K562 (cell line): ENCODE measurements around the gene KAZN. TPM values are rescaled to one million over a fixed set of nuclear protein-coding genes. Genes with fewer than 3 reads are reported as not detected.
A peak's percentile ranks its signal among the peaks of the same experiment; 100 is the strongest.

Source experiments
- ATAC-seq: fragments of 200-7000 bp; cut with Tn5 transposase; 3 replicates; pipeline ENCODE4 v1.9.1; 2020; ENCODE audit warnings: moderate library complexity
- BruUV-seq: library from RNA; stranded (reverse); fragments of 400-500 nt; replicated peaks from 2 replicates; lab custom pipeline; 2021; lab: Mats Ljungman, UMichigan
- CTCF ChIA-PET: fragments of 300-600 bp; formaldehyde crosslinking; extraction: SDS; loops from one replicate; lab custom pipeline; 2021; ENCODE audit warnings: low intra/inter-chr PET ratio; lab: Yijun Ruan, JAX
- POLR2A ChIA-PET: fragments of 300-600, 350-650 bp; sonication (Branson Sonifier 250); formaldehyde crosslinking; extraction: SDS; loops from one replicate; lab custom pipeline; 2021; ENCODE audit warnings: antibody characterized with exemption, inconsistent platforms; lab: Yijun Ruan, JAX
- DNase-seq, 4 experiments: peaks; one replicate each; pipeline versions ENCODE4 v3.0.0 to v3.0.0-alpha.2; 2011 to 2018; ENCODE audit warnings: low spot score in 3 of 4, mixed read lengths in 3 of 4; ENCODE audit errors: extremely low read depth in 1 of 4
- FAIRE-seq: peaks from 2 replicates; lab custom pipeline; 2011; peaks lifted over from hg19 to GRCh38; lab: Jason Lieb, UNC
- H2AFZ ChIP-seq: 2 replicates; pipeline ENCODE4 v1.6.0; 2011; ENCODE audit warnings: low read depth, low read length, control low read depth, inconsistent platforms
- H3K27ac ChIP-seq: fragments of 200-600 bp; 3 replicates; pipeline ENCODE4 v1.8.0; 2011; ENCODE audit warnings: low read depth, mild to moderate bottlenecking, control low read depth, inconsistent platforms, low read length, moderate library complexity, mixed read lengths; ENCODE audit errors: extremely low read depth
- H3K27me3 ChIP-seq, 2 experiments: fragments of 300-600 bp in 1 of 2; 2 replicates in 1 of 2; 3 replicates in 1 of 2; pipeline versions ENCODE4 v1.6.0 to v1.8.0; 2011; ENCODE audit warnings: inconsistent platforms in 2 of 2, low read length in 2 of 2, mild to moderate bottlenecking in 1 of 2, mixed read lengths in 1 of 2, moderate library complexity in 1 of 2; ENCODE audit not compliant: control insufficient read depth in 2 of 2, insufficient read depth in 2 of 2
- H3K36me3 ChIP-seq: fragments of 300-600 bp; 3 replicates; pipeline ENCODE4 v1.8.0; 2011; ENCODE audit warnings: mild to moderate bottlenecking, low read length, inconsistent platforms; ENCODE audit not compliant: control insufficient read depth, insufficient read depth
- H3K4me1 ChIP-seq, 2 experiments: fragments of 200-600 bp in 1 of 2; replicated peaks in 1 of 2; 2 replicates in 1 of 2; 3 replicates in 1 of 2; pipeline versions ENCODE4 v1.5.1 to v1.8.0; 2011; ENCODE audit warnings: inconsistent platforms in 2 of 2, low read length in 2 of 2, mild to moderate bottlenecking in 1 of 2, mixed read lengths in 1 of 2, moderate library complexity in 1 of 2; ENCODE audit not compliant: control insufficient read depth in 2 of 2, insufficient read depth in 2 of 2
- H3K4me2 ChIP-seq: 2 replicates; pipeline ENCODE4 v1.6.1; 2011; ENCODE audit warnings: low read length, control low read depth, inconsistent platforms, mixed read lengths; ENCODE audit not compliant: insufficient read depth
- H3K4me3 ChIP-seq: fragments of 200-600 bp; sonication (generic), shearing (Covaris generic); 2 replicates; pipeline ENCODE4 v1.5.1; 2016; ENCODE audit warnings: control low read depth, inconsistent platforms
- H3K79me2 ChIP-seq: fragments of 200-600 bp; 3 replicates; pipeline ENCODE4 v1.8.0; 2011; ENCODE audit warnings: low read length, inconsistent platforms; ENCODE audit not compliant: control insufficient read depth, insufficient read depth
- H3K9ac ChIP-seq, 2 experiments: 2 replicates each; pipeline versions ENCODE4 v1.6.0 to v1.6.1; 2011; ENCODE audit warnings: low read depth in 2 of 2, low read length in 2 of 2, control low read depth in 1 of 2, inconsistent platforms in 1 of 2, mild to moderate bottlenecking in 1 of 2, mixed read lengths in 1 of 2; ENCODE audit not compliant: insufficient read depth in 1 of 2
- H3K9me1 ChIP-seq: one replicate; pipeline ENCODE4 v1.6.0; 2011; ENCODE audit warnings: inconsistent platforms, mild to moderate bottlenecking, low read length, moderate library complexity; ENCODE audit not compliant: control insufficient read depth, insufficient read depth
- H3K9me3 ChIP-seq: replicated peaks from 2 replicates; pipeline ENCODE4 v1.5.1; 2011; ENCODE audit warnings: low read depth, low read length, inconsistent platforms; ENCODE audit not compliant: control insufficient read depth, insufficient read depth
- H4K20me1 ChIP-seq: replicated peaks from 2 replicates; pipeline ENCODE4 v1.6.1; 2011; ENCODE audit warnings: low read length, inconsistent platforms, mixed read lengths; ENCODE audit not compliant: control insufficient read depth, insufficient read depth
- NFRKB ChIP-seq: fragments of 450-650 bp; IDR thresholded peaks from 2 replicates; pipeline ENCODE4 v1.6.1; 2016; ENCODE audit warnings: low read depth
- SPI1 ChIP-seq: IDR thresholded peaks from 2 replicates; pipeline ENCODE4 v1.6.1; 2011; ENCODE audit warnings: low read depth, low read length, control low read depth, borderline replicate concordance
- WGBS: fragments of 100-300 bp; shearing (Covaris generic); methylation state at CpG from one replicate; pipeline ENCODE4 v1.1.6; 2016; ENCODE audit warnings: low coverage, mixed read lengths; ENCODE audit not compliant: insufficient coverage; ENCODE audit errors: missing lambda C conversion rate; 5-methylcytosine and 5-hydroxymethylcytosine counted together
- in situ Hi-C: fragments of 300-500 bp; cut with MboI; formaldehyde crosslinking; loops from 4 replicates; pipeline ENCODE4 v1.15.0; 2018; ENCODE audit warnings: inconsistent platforms, mixed read lengths
- intact Hi-C: fragments of 100-400 bp; cut with micrococcal nuclease; formaldehyde crosslinking; loops from 2 replicates; pipeline ENCODE4 v1.14.2; 2022
- polyA plus RNA-seq, 8 experiments: library from polyadenylated mRNA; depleted of rRNA in 4 of 8; stranded (reverse) in 5 of 8; unstranded in 3 of 8; fragments of >200 nt; fragmentation: Nextera tagmentation in 2 of 8; fragmentation: Illumina TruSeq in 1 of 8; extraction: Ambion mirVana in 2 of 8; extraction: Trizol in 1 of 8; gene quantifications; 2 replicates each; pipeline versions ENCODE4 v1.2.1 to v1.2.3, GENCODE V29; 2011 to 2014; ENCODE audit warnings: inconsistent platforms in 1 of 8, missing spikeins in 1 of 8
- total RNA-seq, 7 experiments: library from RNA; depleted of rRNA in 6 of 7; stranded (reverse); fragments of >200 nt in 6 of 7; fragmentation: Illumina TruSeq in 2 of 7; extraction: Trizol in 2 of 7; gene quantifications; 2 replicates each; pipeline versions ENCODE4 v1.2.1 to v1.2.3, GENCODE V29; 2011 to 2021; ENCODE audit warnings: low replicate concordance in 1 of 7
- TF ChIP-seq, protein P1 (sequence below), 2 experiments: fragments of 250-450 bp in 1 of 2; fragments of 450-650 bp in 1 of 2; sonication (Bioruptor Pico) in 1 of 2; IDR thresholded peaks; 2 replicates each; pipeline versions ENCODE4 v1.6.1 to v1.8.0; 2016 to 2021; ENCODE audit warnings: mild to moderate bottlenecking in 2 of 2, moderate library complexity in 2 of 2, missing compliant biosample characterization in 1 of 2, missing genetic modification characterization in 1 of 2
- TF ChIP-seq, protein P2 (sequence below): fragments of 250-450 bp; sonication (Bioruptor Pico); IDR thresholded peaks from 2 replicates; pipeline ENCODE4 v1.9.0; 2021; ENCODE audit warnings: mild to moderate bottlenecking, inconsistent platforms

The KAZN gene
- total and polyA plus RNA-seq, 9 of the 15 experiments (the other 6 are each of a cell fraction or from before 2014, with no cell fraction given) = 2.1 to 21.6 (median 5.4) TPM

GRCh38 chr1:14553711-14554110 is 44.8 kb upstream of the KAZN start (continued):
- TF ChIP-seq, protein P1, sequence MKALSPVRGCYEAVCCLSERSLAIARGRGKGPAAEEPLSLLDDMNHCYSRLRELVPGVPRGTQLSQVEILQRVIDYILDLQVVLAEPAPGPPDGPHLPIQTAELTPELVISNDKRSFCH (CRISPR knock-in tag; IDR thresholded peaks at IDR 0.05) = no peak
- TF ChIP-seq, protein P1 (tag; IDR thresholded peaks at IDR 0.05) = no peak
- TF ChIP-seq NFRKB = no peak

DNA sequence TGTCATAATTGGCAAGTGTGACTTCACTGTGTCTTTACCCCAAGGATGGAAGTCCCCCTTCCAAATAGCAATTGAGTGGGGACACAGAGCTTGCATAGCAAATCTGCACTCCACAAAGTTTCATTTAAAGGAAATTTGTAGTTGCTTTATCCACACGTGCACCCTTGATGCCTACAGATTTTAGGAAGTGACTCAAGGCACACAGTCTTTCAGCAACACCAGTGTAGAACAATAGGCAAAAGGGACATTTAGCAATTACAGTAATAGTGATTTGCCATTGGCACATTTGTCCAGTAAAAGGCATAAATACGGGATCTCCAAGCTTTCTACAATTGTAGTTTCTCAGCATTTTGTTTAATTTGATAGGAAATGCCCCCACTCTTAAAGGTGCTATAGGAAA is 43.4 kb upstream of the KAZN start:
- CTCF ChIA-PET = no interaction called here
- no TSS peak for BruUV-seq
- ATAC-seq = no peak
- H3K36me3 ChIP-seq = no peaks in the 10 kb centered on the region
- in situ Hi-C loops = no loop called here
- no peak overlapping the region for H3K27ac ChIP-seq
- no peaks in the 10 kb centered on the region for H4K20me1 ChIP-seq
- no peaks in the 10 kb centered on the region for H3K9me3 ChIP-seq
- peaks cover 49 to 51% of the 10 kb centered on the region in 2 experiments for H3K27me3 ChIP-seq
- H3K9ac ChIP-seq = no peak overlapping the region
- no peak for DNase-seq
- H2AFZ ChIP-seq = no peak overlapping the region
- 0 out of 5 replicates have a peak, but pooled peaks cover 0 to 2% of the 10 kb centered on the region in 2 experiments for H3K4me1 ChIP-seq
- H3K79me2 ChIP-seq = no peaks in the 10 kb centered on the region
- H3K9me1 ChIP-seq = no peaks in the 10 kb centered on the region
- FAIRE-seq = no peak
- H3K4me3 ChIP-seq = no peak overlapping the region
- H3K4me2 ChIP-seq = no peak overlapping the region
- intact Hi-C loops = no loop called here
- TF ChIP-seq, protein P2, sequence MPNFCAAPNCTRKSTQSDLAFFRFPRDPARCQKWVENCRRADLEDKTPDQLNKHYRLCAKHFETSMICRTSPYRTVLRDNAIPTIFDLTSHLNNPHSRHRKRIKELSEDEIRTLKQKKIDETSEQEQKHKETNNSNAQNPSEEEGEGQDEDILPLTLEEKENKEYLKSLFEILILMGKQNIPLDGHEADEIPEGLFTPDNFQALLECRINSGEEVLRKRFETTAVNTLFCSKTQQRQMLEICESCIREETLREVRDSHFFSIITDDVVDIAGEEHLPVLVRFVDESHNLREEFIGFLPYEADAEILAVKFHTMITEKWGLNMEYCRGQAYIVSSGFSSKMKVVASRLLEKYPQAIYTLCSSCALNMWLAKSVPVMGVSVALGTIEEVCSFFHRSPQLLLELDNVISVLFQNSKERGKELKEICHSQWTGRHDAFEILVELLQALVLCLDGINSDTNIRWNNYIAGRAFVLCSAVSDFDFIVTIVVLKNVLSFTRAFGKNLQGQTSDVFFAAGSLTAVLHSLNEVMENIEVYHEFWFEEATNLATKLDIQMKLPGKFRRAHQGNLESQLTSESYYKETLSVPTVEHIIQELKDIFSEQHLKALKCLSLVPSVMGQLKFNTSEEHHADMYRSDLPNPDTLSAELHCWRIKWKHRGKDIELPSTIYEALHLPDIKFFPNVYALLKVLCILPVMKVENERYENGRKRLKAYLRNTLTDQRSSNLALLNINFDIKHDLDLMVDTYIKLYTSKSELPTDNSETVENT = no peak
- 0 out of 2 replicates have a peak, but pooled peaks have one; percentile 9 for TF ChIP-seq SPI1
- TF ChIP-seq, all 486 proteins: peak for 1
- POLR2A ChIA-PET = interaction anchor here (0.7 kb wide), 1 partner anchor 571 kb away, joined by 3 read pairs; no protein-coding TSS in a partner anchor
- 0% methylated on average over 2 of the region's 2 CpGs for WGBS
